Thyroid gland (tissue), 4 donors: Measurements from ENCODE around the gene PARVB. TPM values are rescaled to one million over a fixed set of nuclear protein-coding genes. Genes with fewer than 3 reads are reported as not detected.

Experiments used
- DNase-seq, 2 donors: peaks; one replicate each; pipeline ENCODE4 v3.0.0-alpha.2; 2019
- H3K27ac ChIP-seq, 3 donors: fragments of 200-600 bp; sonication (generic); 1 replicate in 2 of 3; 2 replicates in 1 of 3; pipeline ENCODE4 v1.5.1; 2016 to 2019; ENCODE audit warnings: mild to moderate bottlenecking in 1 of 3, moderate library complexity in 1 of 3
- H3K27me3 ChIP-seq: fragments of 200-600 bp; sonication (generic); one replicate; pipeline ENCODE4 v1.5.1; 2019
- H3K36me3 ChIP-seq, 2 donors: fragments of 200-600 bp; sonication (generic); one replicate each; pipeline ENCODE4 v1.5.1; 2016 to 2019
- H3K4me1 ChIP-seq, 2 donors: fragments of 200-600 bp; sonication (generic); one replicate each; pipeline ENCODE4 v1.5.1; 2017 to 2019
- H3K4me3 ChIP-seq, 3 donors: fragments of 200-600 bp; sonication (generic); replicated peaks in 1 of 3; 1 replicate in 2 of 3; 2 replicates in 1 of 3; pipeline ENCODE4 v1.5.1; 2016; ENCODE audit warnings: mild to moderate bottlenecking in 1 of 3
- H3K9me3 ChIP-seq: fragments of 200-600 bp; sonication (generic); one replicate; pipeline ENCODE4 v1.5.1; 2017
- POLR2A ChIP-seq, 2 donors: fragments of 450-650 bp; IDR thresholded peaks; one replicate each; pipeline ENCODE4 v1.6.1; 2017; ENCODE audit warnings: antibody characterized with exemption in 2 of 2, mild to moderate bottlenecking in 2 of 2, moderate library complexity in 1 of 2
- WGBS, 2 donors: methylation state at CpG; one replicate each; pipeline ENCODE4 v1.1.5; 2017; 5-methylcytosine and 5-hydroxymethylcytosine counted together
- intact Hi-C: fragments of 100-400 bp; cut with DNase I; formaldehyde crosslinking; loops from one replicate; pipeline ENCODE4 v1.15.1; 2023
- total RNA-seq, 4 donors: library from RNA; depleted of rRNA; stranded (reverse); fragments of >200 nt; gene quantifications; one replicate each; pipeline ENCODE4 v1.2.3, GENCODE V29; 2016
- TF ChIP-seq, protein P1 (sequence below), 6 experiments: fragments of 200-600 bp in 3 of 6; fragments of 450-650 bp in 3 of 6; sonication (generic) in 3 of 6; IDR thresholded peaks; one replicate each; pipeline ENCODE4 v1.5.1; 2016 to 2019; ENCODE audit warnings: antibody characterized with exemption in 6 of 6, mild to moderate bottlenecking in 2 of 6, inconsistent platforms in 1 of 6, moderate library complexity in 1 of 6

PARVB gene
- total RNA-seq, 4 donors from 2014 or later, result 6.7 to 34.9 (median 11.0) TPM

DNA sequence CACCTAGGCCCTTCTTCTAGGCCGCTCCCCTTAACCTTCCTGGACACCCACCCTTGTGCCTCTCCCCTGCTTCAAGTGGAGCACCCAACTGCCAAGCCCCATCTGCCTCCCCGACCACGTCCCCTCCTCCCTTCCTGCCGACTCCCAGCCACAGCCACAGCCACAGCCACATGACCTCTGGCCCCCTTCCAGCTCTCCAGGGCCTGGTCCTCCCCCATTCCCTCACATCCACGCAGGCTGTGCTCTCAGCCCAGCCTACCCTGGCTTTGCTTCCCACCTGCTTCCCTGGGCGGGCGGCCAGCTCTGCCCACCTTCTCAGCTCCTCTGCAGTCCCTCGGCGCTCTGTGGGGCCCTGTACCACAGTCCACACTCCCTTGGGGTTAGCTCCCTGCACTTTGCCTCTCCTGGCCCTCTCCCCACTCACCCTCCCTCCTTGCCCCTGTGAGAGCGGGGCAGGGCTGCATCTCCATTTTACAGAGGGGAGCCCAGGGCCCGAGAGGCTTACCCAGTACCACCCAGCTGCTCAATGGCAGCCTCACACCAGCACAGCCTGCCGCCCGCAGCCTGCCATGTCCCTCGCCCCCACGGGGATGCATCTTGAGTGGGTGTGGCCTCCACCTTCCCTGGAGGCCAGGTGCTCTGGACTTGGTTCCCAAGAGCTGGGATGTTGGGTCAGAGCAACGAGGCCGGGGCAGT lies 176.9 kb downstream of the PARVB start:
- Histone ChIP-seq H3K4me3 (no peak overlapping the region), H3K27me3 (no peaks in the 10 kb centered on the region), H3K27ac (no peak overlapping the region), H3K4me1 (no peaks in the 10 kb centered on the region), H3K36me3 (no peaks in the 10 kb centered on the region), H3K9me3 (no peaks in the 10 kb centered on the region)
- intact Hi-C loops, result no loop called here
- no peak for DNase-seq
- TF ChIP-seq POLR2A (IDR thresholded peaks at IDR 0.05), result no peak
- TF ChIP-seq, protein P1, sequence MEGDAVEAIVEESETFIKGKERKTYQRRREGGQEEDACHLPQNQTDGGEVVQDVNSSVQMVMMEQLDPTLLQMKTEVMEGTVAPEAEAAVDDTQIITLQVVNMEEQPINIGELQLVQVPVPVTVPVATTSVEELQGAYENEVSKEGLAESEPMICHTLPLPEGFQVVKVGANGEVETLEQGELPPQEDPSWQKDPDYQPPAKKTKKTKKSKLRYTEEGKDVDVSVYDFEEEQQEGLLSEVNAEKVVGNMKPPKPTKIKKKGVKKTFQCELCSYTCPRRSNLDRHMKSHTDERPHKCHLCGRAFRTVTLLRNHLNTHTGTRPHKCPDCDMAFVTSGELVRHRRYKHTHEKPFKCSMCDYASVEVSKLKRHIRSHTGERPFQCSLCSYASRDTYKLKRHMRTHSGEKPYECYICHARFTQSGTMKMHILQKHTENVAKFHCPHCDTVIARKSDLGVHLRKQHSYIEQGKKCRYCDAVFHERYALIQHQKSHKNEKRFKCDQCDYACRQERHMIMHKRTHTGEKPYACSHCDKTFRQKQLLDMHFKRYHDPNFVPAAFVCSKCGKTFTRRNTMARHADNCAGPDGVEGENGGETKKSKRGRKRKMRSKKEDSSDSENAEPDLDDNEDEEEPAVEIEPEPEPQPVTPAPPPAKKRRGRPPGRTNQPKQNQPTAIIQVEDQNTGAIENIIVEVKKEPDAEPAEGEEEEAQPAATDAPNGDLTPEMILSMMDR (IDR thresholded peaks at IDR 0.05), result no peak
- WGBS, 2 donors, result 81 to 83% methylated on average over 13 to 15 of the region's 17 CpGs

DNA sequence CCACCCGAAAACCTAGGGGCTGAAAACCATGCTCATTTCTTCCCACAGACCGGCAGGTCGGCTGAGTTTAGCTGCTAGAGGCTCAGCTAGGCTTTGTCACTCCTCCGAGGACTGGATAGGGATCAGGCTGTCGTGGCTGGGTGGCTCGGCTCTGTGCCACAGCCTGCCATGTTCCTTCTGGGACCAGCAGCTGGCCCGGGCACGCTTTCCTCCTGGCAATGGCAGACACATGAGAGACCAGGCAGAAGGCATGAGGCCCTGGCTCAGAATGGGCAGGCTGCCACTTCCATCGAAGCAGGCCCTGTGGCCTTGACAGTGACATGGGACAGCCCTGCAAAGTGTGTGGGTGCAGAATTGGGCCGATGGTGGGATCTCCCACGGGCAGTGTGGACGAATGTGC lies 177.6 kb downstream of the PARVB start:
- WGBS, 2 donors, result 69 to 82% methylated on average over 9 to 12 of the region's 12 CpGs
- H3K27me3 ChIP-seq, result no peaks in the 10 kb centered on the region
- H3K4me1 ChIP-seq, result no peaks in the 10 kb centered on the region
- H3K27ac ChIP-seq, result no peak overlapping the region
- no peak overlapping the region for H3K4me3 ChIP-seq
- no peak for DNase-seq
- no peaks in the 10 kb centered on the region for H3K9me3 ChIP-seq
- no peaks in the 10 kb centered on the region for H3K36me3 ChIP-seq
- TF ChIP-seq, protein P1 (IDR thresholded peaks at IDR 0.05), result no peak
- no peak for TF ChIP-seq POLR2A (IDR thresholded peaks at IDR 0.05)
- intact Hi-C loops, result no loop called here

DNA sequence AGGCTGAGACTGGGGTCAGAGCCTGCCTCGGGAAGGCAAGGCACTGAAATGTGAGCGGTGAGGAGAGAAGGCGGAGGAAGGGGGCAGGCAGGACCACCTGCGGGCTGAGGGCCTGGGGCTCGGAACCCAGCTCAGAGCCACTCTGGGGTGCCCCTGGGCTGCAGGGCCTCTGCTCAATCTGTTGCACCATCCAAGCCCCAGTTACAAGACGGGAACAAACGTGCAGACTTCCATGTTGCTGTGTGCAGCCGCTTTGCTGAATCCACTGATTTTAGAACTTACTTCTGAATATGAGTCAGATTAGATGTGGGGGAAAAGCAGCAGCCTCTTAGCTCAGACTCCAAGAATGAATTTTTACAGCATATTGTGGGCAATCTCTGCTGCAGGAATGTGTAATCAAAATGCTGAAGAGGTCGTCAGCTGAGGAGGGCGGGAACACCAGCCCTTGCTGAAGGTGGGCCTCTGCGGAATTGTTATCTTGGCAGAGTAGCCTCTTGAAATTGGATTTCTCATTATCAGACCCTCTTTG lies 178.2 kb downstream of the PARVB start:
- Histone ChIP-seq H3K27me3 (no peaks in the 10 kb centered on the region), H3K9me3 (no peaks in the 10 kb centered on the region), H3K4me3 (no peak overlapping the region), H3K4me1 (no peaks in the 10 kb centered on the region), H3K36me3 (no peaks in the 10 kb centered on the region), H3K27ac (no peak overlapping the region)
- WGBS, 2 donors, result 73 to 79% methylated on average over 11 of the region's 11 CpGs
- DNase-seq, result no peak
- intact Hi-C loops, result no loop called here
- TF ChIP-seq, protein P1 (IDR thresholded peaks at IDR 0.05), result no peak
- TF ChIP-seq POLR2A (IDR thresholded peaks at IDR 0.05), result no peak

DNA sequence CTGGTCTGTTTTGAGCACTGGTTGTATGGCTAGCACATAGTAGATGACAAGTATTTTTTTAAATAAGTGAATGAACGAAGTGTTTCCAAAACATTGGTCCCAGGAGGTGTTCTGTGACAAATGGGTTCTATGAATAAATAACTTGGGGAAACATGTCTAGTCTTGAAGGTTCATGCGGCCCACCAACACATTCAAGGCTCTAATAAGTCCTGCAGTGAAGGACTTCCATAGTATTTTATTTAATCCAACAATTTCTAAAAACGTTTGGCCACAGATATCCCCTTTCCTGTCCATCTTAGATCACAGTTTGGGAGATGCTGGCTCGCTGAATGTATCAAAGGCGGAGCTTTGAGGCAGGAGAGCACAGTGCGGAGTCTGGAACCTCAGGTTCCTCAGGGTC lies 179.1 kb downstream of the PARVB start:
- H3K27me3 ChIP-seq, result no peaks in the 10 kb centered on the region
- intact Hi-C loops, result no loop called here
- H3K27ac ChIP-seq, result no peak overlapping the region
- TF ChIP-seq, protein P1 (IDR thresholded peaks at IDR 0.05), result no peak
- no peak for TF ChIP-seq POLR2A (IDR thresholded peaks at IDR 0.05)
- WGBS, 2 donors, result 67 to 74% methylated on average over 6 of the region's 6 CpGs
- DNase-seq, result no peak
- no peak overlapping the region for H3K4me3 ChIP-seq
- no peaks in the 10 kb centered on the region for H3K4me1 ChIP-seq
- H3K9me3 ChIP-seq, result no peaks in the 10 kb centered on the region
- no peaks in the 10 kb centered on the region for H3K36me3 ChIP-seq

DNA sequence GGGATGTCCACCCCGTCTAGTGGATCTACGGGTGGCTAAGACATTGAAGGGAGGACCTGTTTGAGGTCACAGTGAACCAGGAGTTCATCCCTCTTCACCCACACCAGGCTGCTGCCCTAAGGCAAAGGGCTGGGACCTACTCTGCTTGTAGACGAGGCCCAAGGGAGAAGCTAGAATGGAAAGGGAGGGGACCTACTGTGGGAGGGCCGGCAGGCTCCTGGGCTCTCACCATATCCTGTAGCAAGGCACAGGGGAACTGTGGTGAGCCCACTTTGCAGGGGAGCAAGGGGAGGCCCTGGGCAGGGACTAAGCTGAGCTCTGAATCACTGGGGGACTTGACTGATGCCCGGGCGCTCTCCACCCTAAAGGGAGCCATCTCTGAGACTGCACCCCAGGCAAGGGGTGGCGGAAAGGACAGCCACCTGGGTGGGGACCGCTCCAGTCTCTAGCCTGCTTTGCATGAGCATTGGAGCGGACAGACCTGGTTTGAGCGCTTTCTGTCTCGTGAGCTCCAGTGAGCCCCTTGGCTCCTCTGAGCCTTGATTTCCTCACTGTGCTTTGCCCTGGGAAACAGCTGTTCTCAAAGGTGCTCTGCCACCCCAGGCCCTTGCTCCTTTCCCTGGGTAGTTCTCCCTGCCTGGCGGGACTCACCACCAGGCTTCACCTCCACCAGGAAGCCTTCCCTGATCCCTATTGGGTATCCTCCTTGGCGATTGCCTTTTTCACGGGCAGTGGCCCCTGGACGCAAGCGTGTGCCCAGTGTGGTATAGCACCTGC lies 180.8 kb downstream of the PARVB start:
- intact Hi-C loops, result no loop called here
- no peak for DNase-seq
- no peaks in the 10 kb centered on the region for H3K9me3 ChIP-seq
- no peaks in the 10 kb centered on the region for H3K36me3 ChIP-seq
- no peaks in the 10 kb centered on the region for H3K27me3 ChIP-seq
- H3K4me3 ChIP-seq, result no peak overlapping the region
- H3K27ac ChIP-seq, result no peak overlapping the region
- WGBS, 2 donors, result 87 to 90% methylated on average over 8 to 9 of the region's 16 CpGs
- TF ChIP-seq, protein P1 (IDR thresholded peaks at IDR 0.05), result no peak
- no peak for TF ChIP-seq POLR2A (IDR thresholded peaks at IDR 0.05)
- H3K4me1 ChIP-seq, result no peaks in the 10 kb centered on the region
